ENCODE results near the gene IMMP2L.

The IMMP2L gene

GRCh38 chr7:110759069-110759468 lies 803.2 kb downstream of the IMMP2L start:
- Histone ChIP-seq H3K9me3 (no peaks in the 10 kb centered on the region), H3K4me1 (peaks cover 16% of the 10 kb centered on the region), H3K27me3 (no peaks in the 10 kb centered on the region), H3K4me3 (ENCODE audit: low read depth, low read length) (no peak overlapping the region), H3K36me3 (no peaks in the 10 kb centered on the region)
- no peak for DNase-seq
- TF ChIP-seq CTCF (IDR thresholded peaks at IDR 0.05; ENCODE audit: low read depth, low read length) = no peak

GRCh38 chr7:110754649-110755048 lies 807.6 kb downstream of the IMMP2L start:
- no peaks in the 10 kb centered on the region for H3K9me3 ChIP-seq
- peaks cover 3% of the 10 kb centered on the region; the same call in 1 of the 2 replicates for H3K4me1 ChIP-seq
- TF ChIP-seq CTCF (IDR thresholded peaks at IDR 0.05; ENCODE audit: low read depth, low read length) = no peak
- no peaks in the 10 kb centered on the region for H3K36me3 ChIP-seq
- H3K4me3 ChIP-seq (ENCODE audit: low read depth, low read length) = no peak overlapping the region
- no peak for DNase-seq
- no peaks in the 10 kb centered on the region for H3K27me3 ChIP-seq

- H3K27me3 ChIP-seq = no peaks in the 10 kb centered on the region
- H3K4me1 ChIP-seq = no peaks in the 10 kb centered on the region
Observed at GRCh38 chr7:110750931-110751605, 811.2 kb downstream of the IMMP2L start.

GRCh38 chr7:110733221-110733620 lies 829.1 kb downstream of the IMMP2L start:
- DNase-seq = no peak
- H3K4me1 ChIP-seq = no peaks in the 10 kb centered on the region

More at GRCh38 chr7:110750931-110751605, 811.2 kb downstream of the IMMP2L start:
- no peak for DNase-seq
- Histone ChIP-seq H3K36me3 (no peaks in the 10 kb centered on the region), H3K9me3 (no peaks in the 10 kb centered on the region), H3K4me3 (ENCODE audit: low read depth, low read length) (no peak overlapping the region)
- no peak for TF ChIP-seq CTCF (IDR thresholded peaks at IDR 0.05; ENCODE audit: low read depth, low read length)

GRCh38 chr7:110724811-110725210 lies 837.5 kb downstream of the IMMP2L start:
- Histone ChIP-seq H3K9me3 (no peaks in the 10 kb centered on the region), H3K27me3 (no peaks in the 10 kb centered on the region), H3K4me3 (ENCODE audit: low read depth, low read length) (no peak overlapping the region), H3K4me1 (no peaks in the 10 kb centered on the region), H3K36me3 (no peaks in the 10 kb centered on the region)
- no peak for TF ChIP-seq CTCF (IDR thresholded peaks at IDR 0.05; ENCODE audit: low read depth, low read length)
- DNase-seq = no peak

More at GRCh38 chr7:110733221-110733620, 829.1 kb downstream of the IMMP2L start:
- TF ChIP-seq CTCF (IDR thresholded peaks at IDR 0.05; ENCODE audit: low read depth, low read length) = no peak
- Histone ChIP-seq H3K36me3 (no peaks in the 10 kb centered on the region), H3K27me3 (no peaks in the 10 kb centered on the region), H3K9me3 (no peaks in the 10 kb centered on the region), H3K4me3 (ENCODE audit: low read depth, low read length) (no peak overlapping the region)

- Histone ChIP-seq H3K4me3 (ENCODE audit: low read depth, low read length) (no peak overlapping the region), H3K9me3 (no peaks in the 10 kb centered on the region), H3K36me3 (no peaks in the 10 kb centered on the region), H3K4me1 (no peaks in the 10 kb centered on the region), H3K27me3 (no peaks in the 10 kb centered on the region)
- no peak for TF ChIP-seq CTCF (IDR thresholded peaks at IDR 0.05; ENCODE audit: low read depth, low read length)
- no peak for DNase-seq
Observed at GRCh38 chr7:110721395-110721794, 840.9 kb downstream of the IMMP2L start.

Data from BE2C (cell line).